ENCODE results near the gene PLCH1. TPM values are rescaled to one million over a fixed set of nuclear protein-coding genes. Genes with fewer than 3 reads are reported as not detected.

The PLCH1 gene
- total and polyA plus RNA-seq, 2 of the 8 experiments (the other 6 are each of a cell fraction or from before 2014, with no cell fraction given), result 5.8 to 17.2 TPM

DNA sequence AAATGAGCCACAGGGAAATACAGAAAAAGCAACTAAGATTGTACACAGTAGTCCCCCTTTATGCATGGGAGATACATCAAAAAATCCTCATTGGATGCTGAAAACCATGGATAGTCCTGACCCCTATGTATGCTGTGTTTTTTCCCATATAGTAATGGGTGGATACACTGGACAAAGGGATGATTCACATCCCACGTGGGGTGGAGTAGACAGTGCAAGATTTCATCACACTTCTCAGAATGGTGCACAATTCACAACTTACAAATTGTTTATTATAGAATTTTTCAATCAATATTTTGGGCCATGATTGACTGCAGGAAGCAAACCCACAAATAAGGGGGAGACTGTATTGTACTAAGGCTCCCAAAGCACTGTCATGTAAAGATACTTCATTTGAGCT lies 227.0 kb downstream of the PLCH1 start:
- H4K8ac ChIP-seq (ENCODE audit: extremely low read depth, insufficient read depth, low read length), result no peak overlapping the region
- H4K5ac ChIP-seq (ENCODE audit: insufficient read length, low read depth, low read length), result no peak overlapping the region
- no peak overlapping the region for H3K14ac ChIP-seq (ENCODE audit: insufficient read length)
- no peak overlapping the region for H4K91ac ChIP-seq (replicated peaks; ENCODE audit: insufficient read length, low read length)
- no peaks in the 10 kb centered on the region for H3K79me2 ChIP-seq (ENCODE audit: control insufficient read depth in 1 of 2, insufficient read depth in 2 of 2, low read length in 2 of 2)
- H2BK20ac ChIP-seq (ENCODE audit: low read length), result no peak overlapping the region
- H3K4me1 ChIP-seq (replicated peaks in 1 of 4; ENCODE audit: control insufficient read depth in 3 of 4, insufficient read depth in 4 of 4, low read length in 3 of 4), result peaks cover 0 to 3% (median 0%) of the 10 kb centered on the region in 4 experiments; a peak in 1 of 7 replicates
- H3K23me2 ChIP-seq (ENCODE audit: low read depth, low read length), result no peaks in the 10 kb centered on the region
- H2BK120ac ChIP-seq (replicated peaks; ENCODE audit: low read depth, low read length), result no peak overlapping the region
- no peak overlapping the region for H2BK5ac ChIP-seq (ENCODE audit: low read depth, low read length)
- no peak overlapping the region for H3K23ac ChIP-seq (ENCODE audit: insufficient read length)
- 90% methylated on average over 1 of the region's 1 CpG; no CpG with 5 or more reads in 1 of the 2 experiments for WGBS, 2 experiments (ENCODE audit: extremely low coverage in 1 of 2, insufficient coverage in 1 of 2, insufficient read length in 1 of 2, insufficient replicate concordance in 2 of 2, low coverage in 1 of 2, low lambda C conversion rate in 2 of 2, missing lambda C conversion rate in 1 of 2)
- H3K27ac ChIP-seq (ENCODE audit: low read depth, low read length), result no peak overlapping the region
- H3K4me3 ChIP-seq (ENCODE audit: extremely low read depth in 1 of 4, insufficient read depth in 2 of 4, low read depth in 3 of 4, low read length in 4 of 4), result no peak overlapping the region
- no peak overlapping the region for H2AK5ac ChIP-seq (ENCODE audit: low read depth, low read length)
- no peak overlapping the region for H2AFZ ChIP-seq (ENCODE audit: low read length)
- no peaks in the 10 kb centered on the region for H3K79me1 ChIP-seq (ENCODE audit: low read depth, low read length)
- no peak overlapping the region for H2BK12ac ChIP-seq (ENCODE audit: low read depth, low read length)
- no peak overlapping the region for H3K18ac ChIP-seq (ENCODE audit: extremely low read depth, low read length)
- no peak overlapping the region for H2BK15ac ChIP-seq (ENCODE audit: low read length)
- DNase-seq (ENCODE audit: low read depth in 1 of 2, low spot score in 2 of 2) (no peak), FAIRE-seq (no peak)
- H3K4ac ChIP-seq (replicated peaks; ENCODE audit: insufficient read length, low read depth, low read length), result no peak overlapping the region
- ChIA-PET CTCF (ENCODE audit: partially characterized antibody) (no interaction called here), POLR2A (ENCODE audit: partially characterized antibody) (no interaction called here)
- no peaks in the 10 kb centered on the region for H4K20me1 ChIP-seq (replicated peaks in 1 of 2; ENCODE audit: control insufficient read depth in 1 of 2, insufficient read depth in 2 of 2, low read length in 2 of 2)
- no peak overlapping the region for H3K56ac ChIP-seq (replicated peaks; ENCODE audit: insufficient read length, low read depth, low read length)
- H3K9ac ChIP-seq (replicated peaks in 1 of 4; ENCODE audit: extremely low read depth in 1 of 4, low read depth in 3 of 4, low read length in 3 of 4), result no peak overlapping the region
- H3K4me2 ChIP-seq (ENCODE audit: insufficient read depth in 1 of 2, low read depth in 2 of 2, low read length in 2 of 2), result no peak overlapping the region
- H3K36me3 ChIP-seq (ENCODE audit: control insufficient read depth in 2 of 4, insufficient read depth in 4 of 4, low read length in 3 of 4), result peaks cover 0 to 9% (median 5%) of the 10 kb centered on the region in 4 experiments; a peak in 3 of 8 replicates
- no peaks in the 10 kb centered on the region for H3K9me3 ChIP-seq (ENCODE audit: insufficient read depth in 2 of 2, low read depth in 1 of 2, low read length in 1 of 2)
- no peaks in the 10 kb centered on the region for H3K27me3 ChIP-seq (replicated peaks in 1 of 4; ENCODE audit: control insufficient read depth in 3 of 4, extremely low read depth in 1 of 4, insufficient read depth in 3 of 4, low read length in 3 of 4)
- TF ChIP-seq BACH1 (IDR thresholded peaks at IDR 0.05; ENCODE audit: low read length), result no peak
- no peak for TF ChIP-seq SIX5 (IDR thresholded peaks at IDR 0.05; ENCODE audit: low read depth, low read length)
- TF ChIP-seq, protein P1, sequence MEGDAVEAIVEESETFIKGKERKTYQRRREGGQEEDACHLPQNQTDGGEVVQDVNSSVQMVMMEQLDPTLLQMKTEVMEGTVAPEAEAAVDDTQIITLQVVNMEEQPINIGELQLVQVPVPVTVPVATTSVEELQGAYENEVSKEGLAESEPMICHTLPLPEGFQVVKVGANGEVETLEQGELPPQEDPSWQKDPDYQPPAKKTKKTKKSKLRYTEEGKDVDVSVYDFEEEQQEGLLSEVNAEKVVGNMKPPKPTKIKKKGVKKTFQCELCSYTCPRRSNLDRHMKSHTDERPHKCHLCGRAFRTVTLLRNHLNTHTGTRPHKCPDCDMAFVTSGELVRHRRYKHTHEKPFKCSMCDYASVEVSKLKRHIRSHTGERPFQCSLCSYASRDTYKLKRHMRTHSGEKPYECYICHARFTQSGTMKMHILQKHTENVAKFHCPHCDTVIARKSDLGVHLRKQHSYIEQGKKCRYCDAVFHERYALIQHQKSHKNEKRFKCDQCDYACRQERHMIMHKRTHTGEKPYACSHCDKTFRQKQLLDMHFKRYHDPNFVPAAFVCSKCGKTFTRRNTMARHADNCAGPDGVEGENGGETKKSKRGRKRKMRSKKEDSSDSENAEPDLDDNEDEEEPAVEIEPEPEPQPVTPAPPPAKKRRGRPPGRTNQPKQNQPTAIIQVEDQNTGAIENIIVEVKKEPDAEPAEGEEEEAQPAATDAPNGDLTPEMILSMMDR (IDR thresholded peaks at IDR 0.05; ENCODE audit: control extremely low read depth in 1 of 3, insufficient read depth in 1 of 3, low read depth in 1 of 3, low read length in 3 of 3), result no peak
- no peak for TF ChIP-seq CTBP2 (IDR thresholded peaks at IDR 0.05; ENCODE audit: borderline replicate concordance, insufficient read depth, insufficient read length, low read length)
- TF ChIP-seq TAF7 (optimal IDR thresholded peaks at IDR 0.05; ENCODE audit: borderline replicate concordance, low read depth, low read length), result no peak
- TF ChIP-seq YY1 (IDR thresholded peaks at IDR 0.05; ENCODE audit: low read depth, low read length), result no peak
- no peak for TF ChIP-seq SP2 (IDR thresholded peaks at IDR 0.05; ENCODE audit: low read length)

All from H1 (cell line).